NCI-H226 (cell line): Measurements from ENCODE around the gene CRTAC1.

ENCODE experiments used
- DNase-seq: peaks from one replicate; pipeline ENCODE4 v3.0.0-alpha.2; 2015

Gene CRTAC1

GRCh38 chr10:98030093-98030821 lies at the start of gene CRTAC1:
TSS of gene CRTAC1 (minus strand) at chr10:98030621. CDS start at chr10:98030472, 149 bp downstream.
- no peak for DNase-seq

- no peak for DNase-seq
Observed at GRCh38 chr10:98078774-98079173, 48.4 kb upstream of the CRTAC1 start.

- DNase-seq, result no peak
Observed at GRCh38 chr10:98077223-98077622, 46.8 kb upstream of the CRTAC1 start.

DNA sequence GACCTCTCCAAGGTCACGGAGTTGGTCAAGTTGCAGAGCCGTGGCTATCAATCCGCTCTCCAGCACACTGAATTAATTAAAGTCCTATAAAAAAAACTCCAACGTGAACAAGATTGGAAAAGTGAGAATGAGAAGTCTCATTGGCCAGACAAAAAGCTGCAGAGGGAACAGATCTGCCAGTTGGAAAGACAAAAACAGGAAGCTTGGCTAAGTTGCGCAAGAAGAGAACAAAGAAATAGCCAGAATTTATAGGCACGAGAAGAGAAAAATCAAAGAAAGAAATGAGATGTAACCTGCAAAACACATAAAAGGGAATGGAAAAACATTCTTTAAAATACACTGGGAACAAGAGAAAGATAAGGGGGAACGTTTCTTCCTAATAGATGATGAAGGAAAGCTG lies 45.7 kb upstream of the CRTAC1 start:
- DNase-seq, result no peak

DNA sequence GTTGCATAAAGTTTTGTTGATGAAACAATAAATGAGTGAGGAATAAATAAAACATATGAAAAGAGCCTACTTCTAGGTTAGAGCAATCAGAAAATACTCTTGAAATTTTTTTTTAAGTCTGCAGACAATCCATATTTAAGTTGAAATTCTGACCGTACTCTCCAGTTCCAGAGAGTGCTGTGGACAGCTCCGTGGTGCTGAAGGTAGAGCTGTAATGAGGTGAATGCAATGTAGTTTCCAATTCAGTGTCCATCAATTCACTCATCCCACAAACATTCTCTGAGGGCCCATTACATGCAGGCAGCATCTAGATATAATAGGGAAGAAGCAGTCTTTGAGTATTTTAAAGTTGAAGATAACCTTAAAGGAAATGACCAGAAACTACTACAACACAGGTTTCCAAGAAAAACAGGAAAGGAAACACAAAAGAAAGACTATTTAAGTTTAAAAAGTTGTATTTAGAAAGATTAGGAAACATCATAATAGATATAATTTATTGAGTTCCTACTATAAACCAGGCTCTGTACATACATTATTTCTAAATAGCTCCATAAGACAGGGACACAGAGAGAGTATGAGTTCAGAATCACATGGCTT lies 44.0 kb upstream of the CRTAC1 start:
- peak; percentile 11 for DNase-seq

- no peak for DNase-seq
Observed at GRCh38 chr10:98067165-98067564, 36.7 kb upstream of the CRTAC1 start.

- no peak for DNase-seq
Observed at GRCh38 chr10:98063740-98064027, 33.3 kb upstream of the CRTAC1 start.

DNA sequence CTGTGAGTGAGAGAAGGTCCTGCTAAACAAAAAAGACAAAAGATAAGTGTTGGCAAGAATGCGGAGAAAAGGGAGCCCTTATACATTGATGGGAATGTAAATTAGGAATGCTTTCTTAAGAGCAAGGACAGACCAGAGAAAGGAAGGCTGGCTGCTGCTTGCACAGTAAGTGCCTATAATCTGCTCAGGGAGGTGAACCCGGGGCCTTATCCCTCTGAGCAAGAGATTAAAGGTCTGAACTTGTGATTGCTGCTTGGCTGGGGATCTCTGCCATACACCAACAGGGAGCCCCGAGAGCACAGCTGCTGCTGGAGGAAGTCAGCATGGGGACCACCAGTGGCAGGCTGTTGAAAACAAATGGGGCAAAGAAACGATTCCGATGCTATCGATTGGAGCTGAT lies 32.0 kb upstream of the CRTAC1 start:
- DNase-seq, result no peak

- DNase-seq, result no peak
Observed at GRCh38 chr10:98060079-98060478, 29.7 kb upstream of the CRTAC1 start.

- DNase-seq, result no peak
Observed at GRCh38 chr10:98058295-98058694, 27.9 kb upstream of the CRTAC1 start.

DNA sequence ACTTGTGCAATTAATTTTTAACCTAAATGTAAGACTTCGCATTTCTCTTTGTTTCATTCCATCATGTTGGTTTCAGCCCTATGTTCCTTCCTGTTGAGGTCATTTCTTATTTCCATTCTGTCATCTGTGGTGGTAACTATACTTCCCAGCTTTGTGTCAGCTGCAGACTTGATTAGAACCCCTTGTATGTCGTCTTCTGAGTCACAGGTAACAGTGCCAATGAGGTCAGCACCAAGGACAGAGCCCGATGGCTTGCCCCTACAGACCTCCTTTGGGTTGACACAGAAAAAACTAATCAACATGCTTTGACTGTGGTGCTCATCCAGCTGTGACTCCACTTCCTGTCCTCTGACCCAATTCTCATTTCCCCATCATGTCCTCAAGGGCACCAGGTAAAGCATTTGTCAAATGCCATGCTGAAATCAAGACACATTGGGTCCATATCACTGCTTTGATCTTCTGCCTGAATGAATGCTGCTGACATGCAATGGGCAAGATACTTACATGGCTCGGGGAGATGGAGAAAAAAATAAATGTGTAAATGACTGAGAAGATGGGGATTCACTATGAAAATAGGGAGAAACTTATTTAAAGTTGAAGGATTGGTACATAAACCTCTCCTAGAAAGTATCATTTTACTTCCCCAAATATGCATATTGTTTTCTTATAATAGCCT lies 25.6 kb upstream of the CRTAC1 start:
- no peak for DNase-seq

- DNase-seq, result no peak
Observed at GRCh38 chr10:98047009-98047741, 16.8 kb upstream of the CRTAC1 start.

GRCh38 chr10:98045785-98046389 lies 15.5 kb upstream of the CRTAC1 start:
- peak; percentile 5 for DNase-seq

DNA sequence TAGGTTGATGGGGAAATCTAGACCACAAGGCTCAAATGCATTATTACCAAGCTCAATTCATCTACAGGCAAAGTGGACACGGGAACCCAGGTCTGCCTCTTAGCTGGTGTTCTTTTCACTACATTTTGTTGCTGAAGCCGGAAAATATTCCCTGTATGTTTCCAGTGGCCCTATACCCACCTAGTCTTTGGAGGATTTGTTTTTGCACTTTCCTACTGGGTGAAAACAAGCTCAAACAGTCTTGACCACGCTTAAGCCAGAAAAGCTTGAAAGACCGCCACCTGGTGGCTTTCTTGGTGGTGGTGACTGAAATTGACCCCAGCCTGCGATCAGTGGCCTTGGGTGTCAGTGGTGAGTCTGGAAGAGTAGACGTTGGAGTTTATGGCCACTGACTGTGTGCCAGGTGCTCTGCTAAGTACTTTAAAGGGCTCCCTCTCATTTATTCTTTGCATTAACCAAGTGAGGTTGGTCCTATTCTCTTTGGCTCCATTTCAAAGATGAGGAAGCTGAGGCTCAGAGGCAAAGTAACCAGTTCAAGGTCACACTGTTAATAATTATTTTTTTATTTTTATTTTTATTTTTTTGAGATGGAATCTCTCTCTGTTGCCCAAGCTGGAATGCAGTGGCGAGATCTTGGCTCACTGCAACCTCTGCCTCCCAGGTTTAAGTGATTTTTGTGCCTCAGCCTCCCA lies 11.1 kb upstream of the CRTAC1 start:
- peak; percentile 13 for DNase-seq

GRCh38 chr10:98039690-98040381 lies 9.4 kb upstream of the CRTAC1 start:
- peak; percentile 2 for DNase-seq

GRCh38 chr10:98038288-98038687 lies 7.9 kb upstream of the CRTAC1 start:
- no peak for DNase-seq

DNA sequence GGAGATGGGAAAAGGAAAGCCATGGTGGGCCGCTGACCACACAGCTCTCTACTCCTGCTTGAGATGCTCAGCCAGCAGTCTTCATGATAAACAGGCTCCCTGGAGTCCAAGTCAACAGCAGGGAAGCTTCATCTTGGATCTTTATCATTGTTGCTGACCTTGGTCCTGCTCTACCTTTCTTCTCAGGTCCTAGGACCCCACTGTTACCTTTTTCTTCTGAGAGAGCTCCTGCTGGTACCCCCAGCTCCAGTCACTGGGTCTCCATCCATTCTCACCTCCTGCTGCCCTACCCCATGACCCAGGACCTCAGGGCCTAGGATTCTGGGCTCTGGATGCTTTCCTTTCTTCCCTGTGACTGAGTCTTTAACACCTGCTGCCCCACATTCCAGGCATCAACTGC lies 5.2 kb upstream of the CRTAC1 start:
- no peak for DNase-seq

- DNase-seq, result no peak
Observed at GRCh38 chr10:98033515-98033914, 3.1 kb upstream of the CRTAC1 start.

- no peak for DNase-seq
Observed at GRCh38 chr10:98031440-98031839, 1.0 kb upstream of the CRTAC1 start.

DNA sequence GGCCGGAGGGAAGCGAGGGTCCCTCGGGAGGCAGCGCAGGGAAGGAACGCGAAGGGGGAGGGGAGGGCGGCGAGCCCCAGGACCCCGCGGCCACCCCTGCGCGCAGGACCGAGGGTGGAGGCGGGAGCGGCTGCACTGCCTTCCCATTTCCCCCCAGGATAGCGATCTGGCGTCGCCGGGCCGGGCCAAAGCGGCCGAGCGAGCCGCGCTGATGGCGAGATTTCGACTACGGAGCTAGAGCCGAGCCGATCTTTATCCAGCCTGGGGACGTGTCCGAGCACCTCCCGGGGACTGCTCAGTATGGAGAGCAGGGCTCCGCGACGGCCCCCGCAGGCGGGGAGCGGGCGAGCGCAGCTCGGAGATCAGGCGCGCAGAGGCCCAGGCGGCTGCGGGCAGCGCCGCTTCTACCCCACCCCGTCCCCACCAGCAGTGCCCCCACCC lies 590 bp upstream of the CRTAC1 start:
- DNase-seq, result no peak

DNA sequence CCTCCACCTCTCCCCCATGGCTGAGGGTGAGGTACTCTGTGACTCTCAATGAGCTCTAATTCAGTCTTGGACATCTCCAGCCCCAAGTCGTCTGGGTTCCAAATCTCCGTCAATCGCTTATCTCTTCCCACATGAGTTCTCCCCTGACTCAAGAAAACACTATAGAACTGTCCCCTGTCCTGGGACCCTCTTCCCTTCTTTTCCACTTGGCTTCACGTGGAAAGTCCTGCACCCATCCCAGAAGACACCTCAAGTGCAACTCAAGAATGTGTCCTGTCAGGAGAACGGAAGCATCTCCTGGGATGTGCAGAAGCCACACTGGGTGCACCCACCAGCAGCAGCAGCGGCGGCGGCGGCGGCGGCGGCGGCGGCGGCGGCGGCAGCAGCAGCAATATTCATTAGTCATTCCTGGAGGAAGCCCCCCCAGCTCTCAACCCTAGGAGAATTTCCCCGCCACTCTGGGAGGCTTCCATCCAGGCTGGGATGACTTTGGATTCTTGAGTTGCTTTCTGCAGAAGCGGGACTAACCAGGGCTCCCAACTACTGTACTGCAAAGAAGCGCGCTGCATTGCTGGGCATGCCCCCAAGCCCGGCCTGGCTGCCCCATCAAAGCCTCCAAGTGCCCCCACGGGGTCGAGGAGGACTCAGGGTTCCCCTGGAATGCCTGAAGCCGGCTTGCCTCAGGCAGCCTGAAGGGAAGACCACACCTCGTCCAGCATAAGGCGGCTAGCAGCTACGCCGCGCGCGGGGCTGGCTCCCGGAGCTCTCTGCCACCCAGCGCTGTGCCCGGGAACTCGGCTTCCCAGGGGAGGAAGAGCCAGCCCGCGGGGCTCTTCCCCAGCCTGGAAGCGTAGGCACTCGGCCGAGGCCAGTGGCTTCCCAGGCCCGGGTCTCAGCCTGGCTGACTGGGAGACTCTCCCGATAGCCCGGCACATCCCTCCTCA lies 1.0 kb downstream of the CRTAC1 start:
- no peak for DNase-seq
